ENCODE results near the gene DOCK8. TPM values are rescaled to one million over a fixed set of nuclear protein-coding genes. Genes with fewer than 3 reads are reported as not detected.

The DOCK8 gene
- total RNA-seq, 1 experiment from 2014 or later, result 0.37 TPM

GRCh38 chr9:503881-504852 is 289.5 kb downstream of the DOCK8 start, which contains the start of gene KANK1:
KANK1 (plus strand) TSS chr9:504695.
- H3K9ac ChIP-seq (ENCODE audit: low read length), result peak within 1 kb of the TSS; percentile 74
- POLR2A ChIA-PET, result no interaction called here
- H3K27me3 ChIP-seq (ENCODE audit: insufficient read depth, low read length), result no peaks in the 10 kb centered on the region
- peaks cover 23% of the 10 kb centered on the region; the same call in 1 of the 2 replicates for H3K79me2 ChIP-seq (ENCODE audit: insufficient read depth, low read length)
- peak within 1 kb of the TSS; percentile 74 for H3K27ac ChIP-seq (ENCODE audit: low read depth, low read length)
- no peaks in the 10 kb centered on the region for H3K9me2 ChIP-seq (ENCODE audit: insufficient read depth)
- RAD21 ChIA-PET (ENCODE audit: low non-redundant PET in 1 of 2, low total read pairs in 2 of 2, uncharacterized antibody in 2 of 2, unreplicated experiment in 2 of 2), result interaction anchor here in 1 of 2 experiments (0.6 kb wide), 1 partner anchor 1384 kb away, joined by 3 read pairs; no protein-coding TSS in a partner anchor
- H3K4me3 ChIP-seq (replicated peaks in 1 of 2; ENCODE audit: low read depth in 1 of 2, low read length in 2 of 2), result peak within 1 kb of the TSS; percentile 62 to 72
- TF ChIP-seq CBX3 (IDR thresholded peaks at IDR 0.05; ENCODE audit: low read depth) (peak; percentile 28; the same call in 1 of the 2 replicates), ZFX (IDR thresholded peaks at IDR 0.05) (peak; percentile 19; the same call in 1 of the 2 replicates), TCF7L2 (IDR thresholded peaks at IDR 0.05; ENCODE audit: borderline replicate concordance, extremely low read depth, insufficient read depth, insufficient read length) (peak; percentile 41), MAX (IDR thresholded peaks at IDR 0.05) (peak; percentile 80), CTCF (IDR thresholded peaks at IDR 0.05 in 2 of 3, conservative IDR thresholded peaks at IDR 0.05 in 1 of 3; ENCODE audit: borderline replicate concordance in 1 of 3, insufficient read depth in 1 of 3, low read depth in 2 of 3, low read length in 2 of 3) (0 out of 6 replicates have a peak, but pooled peaks of 1 of the 3 experiments have one; percentile 14), EZH2phosphoT487 (IDR thresholded peaks at IDR 0.05; ENCODE audit: borderline replicate concordance) (no peak), POLR2AphosphoS5 (IDR thresholded peaks at IDR 0.05; ENCODE audit: low read depth, low read length) (peak; percentile 40; the same call in 1 of the 2 replicates), EZH2 (IDR thresholded peaks at IDR 0.05) (no peak)
- peak within 1 kb of the TSS; percentile 60 for H2AFZ ChIP-seq (ENCODE audit: low read depth, low read length, poor library complexity, severe bottlenecking)
- no TSS peak for BruUV-seq (replicated peaks)
- no peaks in the 10 kb centered on the region for H4K20me1 ChIP-seq (ENCODE audit: insufficient read depth)
- DNase-seq (ENCODE audit: low read depth, low spot score) (peak; percentile 43), ATAC-seq (peak; percentile 88)
- H3K9me3 ChIP-seq (ENCODE audit: control insufficient read depth in 1 of 2, insufficient read depth in 1 of 2, low read depth in 1 of 2, low read length in 2 of 2), result no peaks in the 10 kb centered on the region
- intact Hi-C loops (cut with micrococcal nuclease), result no loop called here
- H3K36me3 ChIP-seq (ENCODE audit: control insufficient read depth in 1 of 2, insufficient read depth in 2 of 2, low read length in 2 of 2), result no peaks in the 10 kb centered on the region
- CTCF ChIA-PET, result no interaction called here
- peak within 1 kb of the TSS; percentile 93 for H3K4me2 ChIP-seq (ENCODE audit: low read length)
- H3K4me1 ChIP-seq (ENCODE audit: control insufficient read depth in 1 of 2, insufficient read depth in 2 of 2, low read length in 2 of 2), result peaks cover 13 to 17% of the 10 kb centered on the region in 2 experiments

All from HCT116 (cell line).